GM12891 (cell line): ENCODE data around the gene PAQR5.
"Not testable (repeated sequence)": the region's sequence is repeated elsewhere in the genome, so short reads cannot be mapped to it uniquely, and the experiment has no call there.

Experiments
- POLR2A ChIP-seq: IDR thresholded peaks from 2 replicates; pipeline ENCODE4 v1.6.1; 2011; ENCODE audit warnings: low read depth, low read length, control low read depth
- POLR2AphosphoS5 ChIP-seq: IDR thresholded peaks from 2 replicates; pipeline ENCODE4 v1.6.1; 2011; ENCODE audit warnings: low read depth, low read length, control low read depth

DNA sequence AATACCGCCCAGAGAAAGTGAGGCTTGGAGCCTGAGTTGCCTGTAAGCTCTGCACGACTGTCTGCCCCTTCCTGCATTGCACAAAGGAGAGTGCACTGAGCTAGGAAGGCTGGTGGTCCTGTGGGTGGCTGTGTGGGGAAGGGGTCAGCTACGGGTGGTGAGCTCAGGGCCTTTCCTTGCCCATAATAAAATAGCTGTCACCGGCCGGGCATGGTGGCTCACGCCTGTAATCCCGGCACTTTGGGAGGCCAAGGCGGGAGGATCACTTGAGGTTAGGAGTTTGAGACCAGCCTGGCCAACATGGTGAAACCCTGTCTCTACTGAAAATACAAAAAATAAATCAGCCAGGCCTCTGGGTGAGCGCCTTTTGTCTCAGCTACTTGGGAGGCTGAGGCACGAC, 7.1 kb upstream of the PAQR5 start:
- not testable (repeated sequence) for TF ChIP-seq POLR2A, POLR2AphosphoS5
